ENCODE data around the gene SULF2. TPM values are rescaled to one million over a fixed set of nuclear protein-coding genes. Genes with fewer than 3 reads are reported as not detected.
A peak's percentile ranks its signal among the peaks of the same experiment; 100 is the strongest.

SULF2 gene
- total and polyA plus RNA-seq, 9 of the 15 experiments (the other 6 are each of a cell fraction or from before 2014, with no cell fraction given) = 0.33 TPM; not detected in 8

DNA sequence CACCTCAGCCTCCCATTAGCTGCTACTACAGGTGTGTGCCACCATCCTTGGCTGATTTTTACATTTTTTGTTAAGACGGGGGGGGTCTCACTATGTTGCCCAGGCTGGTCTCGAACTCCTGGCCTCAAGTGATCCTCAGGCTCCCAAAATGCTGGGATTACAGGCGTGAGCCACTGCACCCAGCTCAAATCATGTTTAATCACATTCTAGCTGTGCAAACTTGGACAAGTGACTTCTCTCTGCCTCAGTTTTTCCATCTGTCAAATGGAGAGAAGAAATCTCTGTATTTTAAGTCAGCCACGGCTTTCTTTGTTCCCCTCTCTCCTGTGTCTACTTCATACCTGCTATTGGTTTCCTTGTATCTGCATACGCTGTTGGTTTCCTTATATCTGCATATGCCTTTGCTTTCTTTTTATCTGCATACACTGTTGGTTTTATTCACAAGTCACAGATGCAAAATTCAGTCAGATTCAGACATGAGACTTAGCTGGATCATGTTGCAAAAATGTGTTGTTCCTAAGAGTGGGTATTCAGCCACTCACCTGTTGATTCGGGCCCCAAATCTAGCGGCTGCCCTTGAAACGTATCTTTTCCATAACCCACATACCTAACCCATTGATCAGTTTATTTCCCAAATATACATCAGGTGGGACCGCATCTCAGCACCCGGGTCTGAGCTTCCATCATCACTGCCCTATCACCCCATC, 30.2 kb downstream of the SULF2 start:
- in situ Hi-C loops (cut with MboI) (no loop called here), intact Hi-C loops (cut with micrococcal nuclease) (no loop called here)
- no peak overlapping the region for H3K4me2 ChIP-seq (ENCODE audit: insufficient read depth, low read length)
- CTCF ChIA-PET (ENCODE audit: low intra/inter-chr PET ratio) = no interaction called here
- FAIRE-seq = no peak
- H3K9me1 ChIP-seq (ENCODE audit: control insufficient read depth, insufficient read depth, low read length) = no peaks in the 10 kb centered on the region
- no peaks in the 10 kb centered on the region for H3K9me3 ChIP-seq (replicated peaks; ENCODE audit: control insufficient read depth, insufficient read depth, low read depth, low read length)
- ATAC-seq = no peak
- H4K20me1 ChIP-seq (replicated peaks; ENCODE audit: control insufficient read depth, insufficient read depth, low read length) = peaks cover 15% of the 10 kb centered on the region
- no peak overlapping the region for H3K9ac ChIP-seq (ENCODE audit: insufficient read depth in 1 of 2, low read depth in 2 of 2, low read length in 2 of 2)
- H2AFZ ChIP-seq (ENCODE audit: low read depth, low read length) = no peak overlapping the region
- H3K36me3 ChIP-seq (ENCODE audit: control insufficient read depth, insufficient read depth, low read length) = no peaks in the 10 kb centered on the region
- POLR2A ChIA-PET = interaction anchor here (0.5 kb wide), 1 partner anchor 13 kb away, joined by 3 read pairs; no protein-coding TSS in a partner anchor
- H3K27me3 ChIP-seq (ENCODE audit: control insufficient read depth in 2 of 2, insufficient read depth in 2 of 2, low read length in 2 of 2) = peaks cover 34 to 84% of the 10 kb centered on the region in 2 experiments; a peak in 4 of 5 replicates
- DNase-seq (ENCODE audit: extremely low read depth in 1 of 4, low spot score in 3 of 4) = no peak
- no peak overlapping the region for H3K27ac ChIP-seq (ENCODE audit: extremely low read depth, low read depth, low read length)
- no TSS peak for BruUV-seq (replicated peaks)
- WGBS (ENCODE audit: insufficient coverage, low coverage, missing lambda C conversion rate) = 1% methylated on average over 10 of the region's 10 CpGs
- H3K4me3 ChIP-seq = no peak overlapping the region
- no peaks in the 10 kb centered on the region for H3K79me2 ChIP-seq (ENCODE audit: control insufficient read depth, insufficient read depth, low read length)
- no peaks in the 10 kb centered on the region for H3K4me1 ChIP-seq (replicated peaks in 1 of 2; ENCODE audit: control insufficient read depth in 2 of 2, insufficient read depth in 2 of 2, low read length in 2 of 2)
- TF ChIP-seq SMAD2 (IDR thresholded peaks at IDR 0.05; ENCODE audit: low read depth, low read length) (no peak), CBX8 (IDR thresholded peaks at IDR 0.05; ENCODE audit: borderline replicate concordance, extremely low read depth, low read depth, low read length, poor library complexity, severe bottlenecking) (no peak), RBM25 (IDR thresholded peaks at IDR 0.05; ENCODE audit: low read depth, low read length, severe bottlenecking) (peak; percentile 26), BCLAF1 (IDR thresholded peaks at IDR 0.05; ENCODE audit: borderline replicate concordance in 1 of 2, control insufficient read depth in 1 of 2, low read depth in 2 of 2, low read length in 1 of 2) (no peak), ZNF121 (CRISPR knock-in tag; conservative IDR thresholded peaks at IDR 0.05) (peak; percentile 53), CCNT2 (IDR thresholded peaks at IDR 0.05; ENCODE audit: borderline replicate concordance, extremely low read depth, insufficient read length, low read depth, low read length) (no peak), RAD51 (IDR thresholded peaks at IDR 0.05; ENCODE audit: borderline replicate concordance, low read depth) (no peak), ZBTB11 (CRISPR knock-in tag; IDR thresholded peaks at IDR 0.05) (peak in 1 of 3 experiments; percentile 9; a peak in 2 of 6 replicates), NFXL1 (CRISPR knock-in tag; IDR thresholded peaks at IDR 0.05) (no peak), POLR2AphosphoS5 (IDR thresholded peaks at IDR 0.05; ENCODE audit: control insufficient read depth, insufficient read depth, low read depth, low read length) (no peak), KDM1A (IDR thresholded peaks at IDR 0.05) (0 out of 4 replicates have a peak, but pooled peaks of 1 of the 2 experiments have one; percentile 9), RBM34 (IDR thresholded peaks at IDR 0.05; ENCODE audit: borderline replicate concordance, insufficient read depth, low read length) (no peak)
